PFSK-1 (cell line): ENCODE results near the gene FANCL.

Source experiments
- POLR2AphosphoS5 ChIP-seq: IDR thresholded peaks from 2 replicates; pipeline ENCODE4 v1.6.1; 2012; ENCODE audit warnings: low read depth, mild to moderate bottlenecking, control low read depth, low read length, moderate library complexity
- REST ChIP-seq, 2 experiments: IDR thresholded peaks; 2 replicates each; pipeline versions ENCODE4 v1.6.1 to v1.8.0; 2011 to 2012; ENCODE audit warnings: low read depth in 2 of 2, low read length in 2 of 2, control low read depth in 1 of 2, inconsistent platforms in 1 of 2, mild to moderate bottlenecking in 1 of 2, moderate library complexity in 1 of 2; ENCODE audit not compliant: insufficient read depth in 1 of 2
- TAF1 ChIP-seq: IDR thresholded peaks from 2 replicates; pipeline ENCODE4 v1.6.1; 2012; ENCODE audit warnings: low read length, control low read depth, borderline replicate concordance; ENCODE audit not compliant: insufficient read depth

- TF ChIP-seq REST (IDR thresholded peaks at IDR 0.05; ENCODE audit: insufficient read depth in 1 of 2, low read depth in 2 of 2, low read length in 2 of 2) (no peak), TAF1 (no peak), POLR2AphosphoS5 (no peak)
Observed at GRCh38 chr2:58180635-58181034, 60.5 kb downstream of the FANCL start.
